Left cardiac atrium (tissue), 4 donors: ENCODE data around the gene DNAJC15. TPM values are rescaled to one million over a fixed set of nuclear protein-coding genes. Genes with fewer than 3 reads are reported as not detected.

Experiments used
- ATAC-seq, 2 donors: fragments of 200-7000 bp; cut with Tn5 transposase; one replicate each; pipeline ENCODE4 v1.9.1; 2020; ENCODE audit warnings: mild to moderate bottlenecking in 2 of 2, moderate library complexity in 2 of 2
- DNase-seq: peaks from one replicate; pipeline ENCODE4 v3.0.0-alpha.2; 2020
- intact Hi-C, 2 donors: fragments of 100-400 bp; cut with DNase I; formaldehyde crosslinking; loops; one replicate each; pipeline versions ENCODE4 v1.14.1 to v1.15.1; 2022 to 2023
- total RNA-seq, 2 donors: library from RNA; stranded (reverse); fragmentation: NEBNext Ultra II Directional; extraction: Animal tissue kit (Norgen Biotek cat#: 25700); gene quantifications; one replicate each; pipeline ENCODE4 v1.2.1, GENCODE V29; 2021
- donor health status: DM: no; HTN: yes; CAD: no.
- donor health status: DM: no; HTN: yes; CAD: no; lungs with severe emphysema.
- donor health status: DM: yes; HTN: yes; CAD: no.
- donor health status: Dilated cardiomyopathy.

DNAJC15 gene
- total RNA-seq, 2 donors from 2014 or later: 21.8 to 24.4 TPM

DNA sequence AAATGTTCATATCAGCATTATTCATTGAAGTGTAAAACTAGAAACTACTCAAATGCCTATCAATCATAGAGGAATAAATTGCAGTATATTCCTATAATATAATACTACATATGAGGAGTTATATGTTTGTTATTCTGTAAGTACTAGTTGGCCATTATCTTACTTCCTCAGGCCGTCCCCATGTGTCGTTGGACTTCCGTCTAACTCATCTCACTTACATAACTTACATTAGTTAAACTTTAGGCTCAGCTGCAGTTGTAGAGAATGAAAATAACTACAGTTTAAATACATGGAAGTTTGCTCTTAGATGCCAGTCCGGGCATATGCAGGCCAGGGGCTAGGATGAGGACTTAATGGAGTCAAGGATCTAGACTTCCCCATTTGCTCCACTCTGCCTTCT lies 22.7 kb upstream of the DNAJC15 start:
- ATAC-seq: no peak
- intact Hi-C loops: no loop called here
- DNase-seq: no peak

DNA sequence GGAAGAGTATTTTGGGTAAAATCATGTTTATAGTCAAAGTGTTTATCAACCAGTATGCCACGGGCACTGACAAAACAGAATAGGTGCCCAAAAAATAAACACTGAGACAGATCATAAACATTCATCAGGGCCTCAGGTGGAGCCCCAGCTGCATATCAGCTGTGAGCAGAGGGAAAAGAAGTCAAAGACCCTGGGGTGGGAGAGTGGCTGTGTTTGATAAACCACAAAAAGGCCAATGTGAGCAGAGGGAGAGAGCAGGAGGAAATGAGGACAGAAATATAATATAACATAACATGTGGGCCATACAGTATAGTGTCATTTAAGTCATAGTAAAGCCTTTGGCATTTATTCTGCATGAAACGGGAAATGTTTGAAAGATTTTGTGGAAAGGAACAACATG lies 21.4 kb upstream of the DNAJC15 start:
- no peak for ATAC-seq
- intact Hi-C loops: no loop called here
- DNase-seq: no peak

DNA sequence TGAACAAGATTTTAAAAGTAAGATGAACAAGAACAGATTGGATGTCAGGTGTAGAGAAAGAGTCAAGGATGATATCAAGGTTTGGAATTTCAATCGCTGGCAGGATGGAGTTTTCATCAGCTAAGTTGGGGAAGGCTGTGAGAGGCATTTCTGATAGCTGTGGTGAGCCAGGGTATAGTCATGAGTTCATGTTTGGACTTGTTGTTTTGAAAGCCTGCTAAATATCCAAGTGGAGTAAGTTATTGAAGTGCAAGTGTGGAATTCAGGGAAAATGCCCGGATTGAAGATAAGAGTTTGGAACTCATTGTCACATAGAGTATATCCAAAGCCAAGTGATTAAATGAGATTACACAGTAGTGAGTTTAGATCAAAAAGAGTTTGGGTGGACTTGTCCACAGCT lies 20.4 kb upstream of the DNAJC15 start:
- intact Hi-C loops: no loop called here
- ATAC-seq (no peak), DNase-seq (no peak)

DNA sequence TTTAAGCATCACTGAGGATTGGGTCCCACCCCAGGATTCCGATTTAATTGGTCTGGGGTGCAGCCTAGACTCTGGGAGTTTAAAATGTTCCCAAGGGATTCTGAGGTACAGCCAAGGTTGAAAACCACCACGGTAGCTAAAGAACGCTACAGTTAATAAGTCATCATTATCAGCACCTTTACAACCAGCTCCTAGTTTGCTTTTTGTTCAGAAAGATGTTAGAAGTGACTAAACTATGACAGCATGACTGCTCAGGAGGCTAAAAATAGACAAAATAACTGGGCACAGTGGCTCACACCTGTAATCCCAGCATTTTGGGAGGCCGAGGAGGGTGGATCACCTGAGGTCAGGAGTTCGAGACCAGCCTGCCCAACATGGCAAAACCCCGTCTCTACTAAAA lies 19.7 kb upstream of the DNAJC15 start:
- ATAC-seq: no peak
- DNase-seq: no peak
- intact Hi-C loops: no loop called here

DNA sequence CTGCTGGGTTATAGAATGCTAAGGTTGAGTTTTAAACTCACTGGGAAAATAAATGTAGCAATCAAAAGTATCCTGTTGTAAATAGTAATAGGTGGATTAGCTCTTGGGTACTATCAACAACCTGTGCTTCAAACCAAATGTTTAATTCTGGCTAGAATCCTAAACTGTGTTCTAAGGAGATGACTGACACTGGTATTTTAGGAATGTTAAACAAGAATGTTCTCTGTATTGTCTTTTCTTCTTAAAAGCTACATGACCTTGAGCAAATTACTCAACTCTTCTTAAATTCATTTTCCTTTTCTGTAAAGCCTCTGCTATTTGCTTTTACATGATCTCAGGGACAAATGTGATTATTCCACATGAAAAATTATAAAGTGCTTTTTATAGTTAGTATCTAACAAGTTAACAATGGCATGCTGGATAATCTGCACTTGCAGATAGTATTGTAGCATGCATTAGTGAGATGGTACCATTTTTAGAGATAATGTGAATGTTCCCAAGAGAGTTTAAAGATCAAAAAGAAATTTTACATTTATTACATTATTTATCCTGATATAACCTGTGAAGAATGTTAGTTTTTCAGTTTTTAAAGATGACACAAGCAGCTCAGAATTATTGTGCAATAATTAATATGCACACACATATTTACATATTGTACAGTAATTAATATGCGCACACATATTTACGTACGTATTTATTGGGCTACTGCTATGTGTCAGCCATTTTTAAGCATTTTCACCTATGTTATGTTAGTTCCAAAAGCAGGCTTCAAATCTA lies 17.7 kb upstream of the DNAJC15 start:
- ATAC-seq: peak in 1 of 2 donors; percentile 55
- DNase-seq: no peak
- intact Hi-C loops: no loop called here

DNA sequence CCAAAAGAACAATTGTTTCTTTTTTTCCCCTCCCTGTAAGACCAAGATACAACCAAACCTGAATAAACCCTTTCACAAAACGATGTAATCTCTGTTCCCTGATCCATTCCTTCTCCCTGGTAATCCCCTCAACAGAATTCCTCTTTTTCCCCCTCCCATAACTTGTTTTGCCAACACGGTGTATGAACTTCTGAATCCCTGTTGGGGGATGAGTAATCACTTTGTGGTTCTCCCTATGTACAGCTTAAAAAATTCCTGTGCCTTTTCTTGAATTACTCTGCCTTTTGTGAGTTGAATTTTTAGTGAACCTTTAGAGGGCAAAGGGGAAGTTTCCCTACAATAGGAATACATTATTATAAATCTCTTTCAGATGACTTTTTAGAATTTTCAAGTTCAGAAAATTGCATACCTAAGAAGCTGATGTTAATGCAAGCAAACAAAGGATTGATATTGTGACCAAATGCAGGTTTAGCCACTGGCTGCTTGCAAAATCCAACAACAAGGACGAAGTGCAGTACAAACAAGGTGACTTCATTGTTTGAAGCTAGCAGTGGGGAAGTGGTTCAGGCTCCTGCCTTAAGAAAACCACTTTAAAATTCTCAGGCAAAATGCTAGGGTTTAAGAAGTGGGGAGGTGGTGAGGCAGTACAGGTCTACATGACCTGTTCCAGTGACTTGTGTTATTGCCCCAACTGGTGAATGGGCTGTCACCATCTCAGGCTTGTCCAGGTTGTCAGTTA lies 16.3 kb upstream of the DNAJC15 start:
- DNase-seq (no peak), ATAC-seq (no peak)
- intact Hi-C loops: no loop called here

DNA sequence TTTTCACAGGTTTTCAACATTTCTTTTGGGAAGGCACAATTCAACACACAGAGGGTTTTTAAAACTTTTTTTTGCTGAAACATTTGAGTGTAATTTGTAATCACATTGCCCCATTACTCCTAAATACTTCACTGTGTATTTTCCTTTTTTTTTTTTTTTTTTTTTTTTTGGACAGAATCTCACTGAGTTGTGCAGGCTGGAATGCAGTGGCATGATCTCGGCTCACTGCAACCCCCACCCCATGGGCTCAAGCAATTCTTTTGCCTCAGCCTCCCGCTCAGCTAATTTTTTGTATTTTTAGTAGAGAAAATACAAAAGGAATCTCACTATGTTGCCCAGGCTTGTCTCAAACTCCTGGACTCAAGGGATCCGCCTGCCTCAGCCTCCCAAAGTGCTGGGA lies 14.8 kb upstream of the DNAJC15 start:
- ATAC-seq: no peak
- DNase-seq: no peak
- intact Hi-C loops: no loop called here

DNA sequence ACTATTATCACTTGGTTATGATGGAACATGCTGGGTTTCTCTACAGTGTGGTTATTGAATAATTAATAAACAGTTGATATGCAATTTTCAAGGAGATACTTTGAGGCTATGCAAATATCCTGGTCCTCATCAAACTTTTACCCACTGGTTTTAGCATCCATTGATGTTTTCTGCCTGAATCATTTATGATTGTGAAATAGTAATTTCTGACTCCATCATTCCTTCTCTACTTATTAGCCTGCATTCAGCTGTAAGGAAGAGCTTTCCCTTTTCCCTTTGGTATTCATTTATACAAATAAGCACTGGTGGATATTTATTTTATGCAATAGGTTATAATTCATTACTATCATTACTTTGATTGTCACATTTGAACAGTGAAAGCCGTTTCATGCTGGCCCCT lies 13.9 kb upstream of the DNAJC15 start:
- no peak for ATAC-seq
- intact Hi-C loops: no loop called here
- DNase-seq: no peak

DNA sequence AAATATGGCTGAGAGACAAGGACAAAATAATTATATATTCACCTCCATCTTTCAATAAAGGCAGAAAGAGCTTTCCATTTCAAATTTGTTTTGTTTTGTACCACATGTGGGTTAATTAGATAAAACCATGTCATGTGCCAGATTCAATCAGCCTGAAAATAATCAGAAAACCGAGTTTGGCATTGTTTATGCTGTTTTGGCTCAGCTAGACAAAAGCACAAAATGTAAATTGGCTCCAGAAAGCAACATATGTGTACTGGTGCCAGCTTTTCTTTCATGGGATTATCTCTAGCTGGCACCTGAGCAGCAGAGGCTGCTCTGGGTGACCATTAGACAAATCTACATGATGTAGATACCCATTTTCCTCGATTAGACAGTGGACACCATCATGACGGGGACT lies 9.2 kb upstream of the DNAJC15 start:
- DNase-seq: no peak
- intact Hi-C loops: no loop called here
- no peak for ATAC-seq

DNA sequence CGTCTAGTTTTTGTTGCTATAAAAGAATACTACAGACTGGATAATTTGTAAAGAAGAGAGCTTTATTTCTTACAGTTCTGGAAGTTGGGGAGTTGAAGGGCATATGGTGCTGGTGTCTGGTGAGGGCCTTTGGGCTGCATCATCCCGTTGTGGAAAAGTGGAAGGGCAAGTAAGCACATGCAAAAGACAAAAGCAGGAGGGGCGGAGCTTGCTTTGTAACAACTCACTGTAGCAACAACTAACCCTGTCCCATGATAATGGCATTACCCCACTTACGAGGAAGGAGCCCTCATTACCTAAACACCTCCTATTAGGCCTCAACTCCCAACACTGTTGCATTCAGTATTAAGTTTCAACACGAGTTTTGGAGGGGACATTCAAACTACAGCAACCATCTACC lies 7.2 kb upstream of the DNAJC15 start:
- DNase-seq (no peak), ATAC-seq (no peak)
- intact Hi-C loops: no loop called here

DNA sequence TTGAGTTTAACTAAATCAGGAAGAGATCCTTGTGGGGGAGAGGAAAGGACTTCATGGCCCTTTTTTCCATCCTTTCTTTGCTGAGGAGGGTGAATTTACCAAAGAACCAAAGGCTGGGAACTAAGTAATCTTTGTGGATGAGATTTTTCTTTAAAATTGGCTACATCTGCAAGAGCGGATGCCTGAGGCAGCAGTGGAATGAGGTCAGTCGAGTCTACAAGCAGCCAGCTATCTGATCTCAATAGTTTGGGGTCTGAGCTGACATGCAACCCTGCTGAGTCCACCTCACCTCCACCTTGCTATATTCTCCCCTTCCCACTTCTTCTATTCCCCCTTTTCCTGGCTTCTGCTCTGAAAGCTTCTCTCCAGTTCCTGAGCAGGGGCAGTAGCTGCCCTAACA lies 3.6 kb upstream of the DNAJC15 start:
- ATAC-seq (no peak), DNase-seq (no peak)
- intact Hi-C loops: no loop called here

DNA sequence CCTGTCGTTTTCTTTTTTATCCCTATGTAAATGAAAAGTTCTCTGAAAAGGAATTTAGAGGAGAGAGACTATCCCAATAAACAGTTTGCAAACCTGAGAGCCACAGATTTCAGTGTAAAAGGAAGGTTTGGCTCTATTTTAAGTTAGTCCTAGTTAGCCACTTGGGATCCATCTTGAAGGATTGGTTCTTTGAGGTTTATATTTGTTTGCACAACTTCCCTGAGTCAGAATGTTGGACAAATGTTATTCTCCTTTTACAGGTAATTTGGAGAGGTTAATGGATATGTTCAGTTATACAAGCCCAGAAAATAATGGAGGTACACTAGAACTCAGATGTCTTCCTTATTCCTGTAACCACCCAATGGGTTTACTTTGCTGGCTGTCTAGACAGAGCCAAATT lies 2.6 kb upstream of the DNAJC15 start:
- intact Hi-C loops: no loop called here
- no peak for ATAC-seq
- DNase-seq: no peak

DNA sequence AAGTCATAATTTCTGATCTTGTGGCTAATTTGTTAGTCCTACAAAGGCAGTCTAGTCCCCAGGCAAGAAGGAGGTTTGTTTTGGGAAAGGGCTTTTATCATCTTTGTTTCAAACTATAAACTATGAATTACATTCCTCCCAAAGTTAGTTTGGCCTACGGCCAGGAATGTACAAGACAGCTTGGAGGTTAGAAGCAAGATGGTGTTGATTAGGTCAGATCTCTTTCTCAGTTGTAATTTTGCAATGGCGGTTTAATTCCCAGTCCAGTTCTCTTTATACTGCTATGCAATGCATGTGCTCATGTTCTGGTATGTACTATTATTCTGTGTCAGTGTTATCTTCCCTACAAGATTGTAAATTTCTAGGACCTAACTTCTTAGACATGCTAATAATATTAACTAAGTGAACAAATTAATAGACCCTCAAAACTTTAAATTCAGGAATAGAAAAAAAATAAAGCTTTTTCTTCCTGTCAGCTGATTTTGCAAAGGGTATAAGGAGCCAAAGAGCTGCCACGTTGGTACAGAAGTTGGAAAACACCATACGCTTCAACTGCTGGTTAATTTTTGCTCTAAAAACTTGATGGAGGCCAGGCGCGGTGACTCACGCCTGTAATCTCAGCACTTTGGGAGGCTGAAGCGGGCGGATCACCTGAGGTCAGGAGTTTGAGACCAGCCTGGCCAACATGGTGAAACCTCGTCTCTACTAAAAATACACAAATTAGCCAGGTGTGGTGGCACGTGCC lies 1.3 kb upstream of the DNAJC15 start:
- ATAC-seq (no peak), DNase-seq (no peak)
- intact Hi-C loops: no loop called here

DNA sequence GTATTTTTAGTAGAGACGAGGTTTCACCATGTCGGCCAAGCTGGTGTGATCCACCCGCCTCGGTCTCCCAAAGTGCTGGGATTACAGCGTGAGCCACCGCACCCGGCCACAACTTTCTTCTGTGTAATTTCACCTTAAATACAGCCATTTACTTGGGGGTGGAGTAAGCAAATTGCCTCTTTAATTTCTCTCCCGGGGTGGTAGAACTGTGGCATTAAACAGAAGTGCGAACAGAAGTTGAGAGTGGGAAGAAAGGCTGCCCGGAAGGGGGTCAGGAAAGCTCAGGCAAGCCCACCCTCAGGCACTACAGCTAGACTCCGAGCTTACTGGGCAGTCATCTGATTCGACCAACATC lies 475 bp upstream of the DNAJC15 start:
- ATAC-seq (no peak), DNase-seq (no peak)
- intact Hi-C loops: no loop called here

DNA sequence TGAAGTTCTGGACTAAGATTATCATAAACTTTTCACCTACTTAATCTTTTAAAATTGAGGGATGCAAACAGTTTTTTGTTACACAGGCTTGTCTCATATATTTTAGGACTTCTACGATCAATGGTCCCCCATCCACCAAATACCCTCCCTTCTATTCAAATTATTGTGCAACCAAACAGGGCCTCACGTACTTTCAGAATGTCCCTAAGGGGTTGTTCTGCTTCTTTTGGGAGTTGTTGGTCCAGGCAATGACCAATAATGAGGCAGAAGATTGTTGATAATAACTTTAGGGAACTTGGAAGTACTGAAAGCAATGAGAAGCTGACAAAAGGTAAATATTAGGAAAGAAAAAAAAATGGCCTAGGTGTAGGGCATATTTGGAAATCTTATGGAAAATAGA lies 2.9 kb downstream of the DNAJC15 start:
- no peak for ATAC-seq
- DNase-seq: no peak
- intact Hi-C loops: no loop called here

DNA sequence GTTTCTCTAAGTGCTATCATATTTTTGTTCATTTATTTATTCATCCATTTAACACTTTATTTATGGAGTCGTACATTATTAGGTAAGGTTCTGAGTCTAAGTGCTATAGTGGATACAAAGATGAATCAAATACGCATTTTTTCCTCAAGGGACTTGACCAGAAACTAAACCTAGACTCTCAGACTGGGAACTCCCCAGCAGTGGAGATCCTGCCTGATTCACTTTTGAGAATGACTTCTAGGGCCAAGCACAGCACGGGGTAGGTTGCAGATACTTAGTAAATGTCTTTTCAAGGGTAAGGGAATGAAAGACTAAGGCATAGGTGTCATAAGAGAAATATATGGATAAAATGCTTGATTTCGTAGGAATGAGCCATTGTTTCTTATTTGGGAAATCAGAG lies 7.2 kb downstream of the DNAJC15 start:
- intact Hi-C loops: no loop called here
- DNase-seq (no peak), ATAC-seq (no peak)

DNA sequence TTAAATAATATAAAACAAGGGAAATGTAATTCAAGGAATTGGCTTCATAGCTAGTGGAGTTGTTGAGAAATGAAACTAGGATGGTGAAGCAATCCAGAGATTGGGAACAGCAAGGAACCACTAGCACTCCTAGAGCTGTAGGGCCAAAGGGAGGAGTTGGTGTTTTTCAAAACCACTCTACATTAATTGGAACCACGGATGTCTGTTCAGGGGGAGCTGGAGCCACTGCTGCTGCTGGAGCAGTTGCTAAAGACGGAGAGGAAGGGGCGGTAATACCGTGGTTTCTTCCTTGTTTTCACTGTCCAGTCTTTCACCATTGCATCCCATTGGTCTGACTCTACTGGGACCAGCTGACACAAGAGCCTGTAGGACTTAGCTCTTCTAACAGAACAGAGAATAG lies 8.5 kb downstream of the DNAJC15 start:
- DNase-seq: no peak
- no peak for ATAC-seq
- intact Hi-C loops: no loop called here

DNA sequence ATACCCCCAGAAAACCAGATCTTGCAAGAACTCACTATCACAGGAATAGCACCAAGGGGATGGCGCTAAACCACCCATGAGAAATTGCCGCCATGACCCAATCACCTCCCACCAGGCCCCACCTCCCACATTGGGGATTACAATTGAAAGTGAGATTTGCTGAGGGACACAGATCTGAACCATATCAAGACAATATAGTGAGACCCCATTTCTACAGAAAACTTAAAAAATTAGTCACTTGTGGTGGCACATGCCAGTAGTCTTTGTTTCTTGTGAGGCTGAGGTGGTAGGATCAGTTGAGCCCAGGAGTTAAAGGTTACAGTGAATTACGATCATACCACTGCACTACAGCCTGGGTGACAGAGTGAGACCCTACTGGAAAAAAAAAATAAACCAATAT lies 9.7 kb downstream of the DNAJC15 start:
- intact Hi-C loops: no loop called here
- DNase-seq: no peak
- ATAC-seq: no peak

DNA sequence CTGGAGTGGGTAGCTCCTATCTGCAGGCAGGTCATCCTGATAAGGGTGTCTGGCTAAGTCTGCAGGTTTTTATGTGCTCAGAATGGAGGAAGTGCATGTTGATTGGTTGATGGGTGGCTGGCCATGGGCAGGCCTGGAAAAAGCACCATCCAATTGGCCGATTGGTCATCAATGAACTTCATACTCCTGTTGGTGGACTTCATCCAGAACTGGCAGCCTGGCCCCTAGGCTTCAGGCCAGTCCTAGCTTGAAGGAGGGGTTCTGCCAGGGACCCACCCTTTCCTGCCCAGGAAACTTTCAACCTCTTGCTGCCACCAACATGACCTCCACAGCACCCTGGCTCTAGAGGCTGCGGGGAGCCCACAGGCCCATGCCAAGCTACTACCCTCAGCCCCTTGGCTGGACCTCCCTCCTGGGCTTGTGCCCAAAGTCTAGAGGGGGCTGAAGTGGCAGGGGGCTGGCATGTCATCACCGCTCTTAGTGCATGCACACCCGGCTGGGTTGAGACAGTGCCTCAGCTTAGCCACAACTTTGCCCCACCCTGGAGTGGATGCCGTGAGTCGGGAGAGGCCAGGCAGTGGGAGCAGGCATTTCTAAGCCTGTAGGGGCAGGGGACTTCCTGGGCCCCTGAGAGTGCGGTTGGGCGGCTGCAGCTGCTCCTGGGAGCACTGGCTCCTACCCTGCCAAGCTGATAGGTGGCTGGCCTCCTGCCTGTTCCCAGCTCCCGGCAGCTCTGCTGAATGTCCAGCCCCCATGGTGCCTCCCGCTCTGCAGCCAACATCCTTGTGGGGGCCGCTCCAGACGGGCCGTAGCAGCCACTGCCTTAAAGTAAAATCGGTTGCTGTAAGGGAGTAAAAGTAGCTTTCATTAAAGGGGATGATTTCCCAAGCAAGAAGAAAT lies 13.2 kb downstream of the DNAJC15 start:
- intact Hi-C loops: no loop called here
- DNase-seq: peak; percentile 73
- ATAC-seq: peak; percentile 95

DNA sequence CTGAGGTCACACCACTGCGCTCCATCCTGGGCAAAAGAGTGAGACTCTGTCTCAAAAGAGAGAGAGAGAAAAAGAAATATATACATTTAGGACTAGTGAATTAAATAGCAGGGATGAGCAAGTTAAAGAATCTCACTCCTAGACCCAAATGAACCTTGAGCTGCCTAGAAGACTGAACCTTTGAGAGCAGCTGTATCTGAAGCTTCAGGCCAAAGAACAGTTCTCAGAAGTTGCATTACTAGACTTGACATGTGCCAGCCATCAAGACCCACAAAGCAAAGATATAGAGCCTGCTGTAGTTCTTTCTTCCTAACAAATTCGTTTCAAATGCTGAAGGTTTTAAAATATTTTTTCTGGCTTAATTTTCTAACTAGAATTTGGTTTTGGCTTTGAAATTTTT lies 16.6 kb downstream of the DNAJC15 start:
- DNase-seq: no peak
- ATAC-seq: no peak
- intact Hi-C loops: no loop called here
